GM23338 (cell line): ENCODE measurements around the gene MAP3K14. TPM values are rescaled to one million over a fixed set of nuclear protein-coding genes. Genes with fewer than 3 reads are reported as not detected.

Source experiments
- ATAC-seq: fragments of 200-7000 bp; cut with Tn5 transposase; 3 replicates; pipeline ENCODE4 v1.9.1; 2020
- DNase-seq: peaks from one replicate; pipeline ENCODE4 v3.0.0-alpha.2; 2015; ENCODE audit warnings: low spot score
- H2AFZ ChIP-seq: fragments of 200-600 bp; sonication (generic); 2 replicates; pipeline ENCODE4 v1.8.0; 2016; ENCODE audit warnings: antibody characterized with exemption, mild to moderate bottlenecking, moderate library complexity
- H3F3A ChIP-seq: fragments of 200-600 bp; sonication (generic); replicated peaks from 2 replicates; pipeline ENCODE4 v1.8.0; 2017; ENCODE audit warnings: antibody characterized with exemption, mixed run types, low read depth
- H3K27ac ChIP-seq: fragments of 200-600 bp; sonication (generic); 2 replicates; pipeline ENCODE4 v1.6.1; 2016; ENCODE audit warnings: low read depth
- H3K27me3 ChIP-seq: fragments of 200-600 bp; sonication (generic); 2 replicates; pipeline ENCODE4 v1.8.0; 2016; ENCODE audit warnings: mild to moderate bottlenecking, mixed run types, moderate library complexity; ENCODE audit not compliant: insufficient read depth
- H3K36me3 ChIP-seq: fragments of 200-600 bp; sonication (generic); 2 replicates; pipeline ENCODE4 v1.8.0; 2016; ENCODE audit warnings: mild to moderate bottlenecking; ENCODE audit not compliant: insufficient read depth
- H3K4me1 ChIP-seq: fragments of 200-600 bp; sonication (generic); 2 replicates; pipeline ENCODE4 v1.8.0; 2016; ENCODE audit warnings: mild to moderate bottlenecking, moderate library complexity; ENCODE audit not compliant: insufficient read depth
- H3K4me2 ChIP-seq: fragments of 200-600 bp; sonication (generic); 2 replicates; pipeline ENCODE4 v1.7.1; 2017; ENCODE audit warnings: mixed run types
- H3K4me3 ChIP-seq: fragments of 200-600 bp; sonication (generic); 2 replicates; pipeline ENCODE4 v1.6.1; 2016; ENCODE audit warnings: mixed run types
- H3K79me2 ChIP-seq: fragments of 200-600 bp; sonication (generic); replicated peaks from 2 replicates; pipeline ENCODE4 v1.8.0; 2017; ENCODE audit warnings: mild to moderate bottlenecking; ENCODE audit not compliant: insufficient read depth
- H3K9me2 ChIP-seq: fragments of 200-600 bp; sonication (generic); 2 replicates; pipeline ENCODE4 v1.8.0; 2017; ENCODE audit not compliant: insufficient read depth
- H4K20me1 ChIP-seq: fragments of 200-600 bp; sonication (generic); replicated peaks from 2 replicates; pipeline ENCODE4 v1.8.0; 2017; ENCODE audit warnings: mild to moderate bottlenecking; ENCODE audit not compliant: insufficient read depth
- H3K27ac Mint-ChIP-seq: 2 replicates; pipeline ENCODE4 v1.8.0; 2020; ENCODE audit warnings: inconsistent platforms, mild to moderate bottlenecking, moderate library complexity, mixed read lengths
- H3K27me3 Mint-ChIP-seq: 3 replicates; pipeline ENCODE4 v1.8.0; 2022; ENCODE audit warnings: low read depth, mild to moderate bottlenecking, moderate library complexity, mixed read lengths, inconsistent platforms; ENCODE audit not compliant: insufficient read depth, poor library complexity
- H3K36me3 Mint-ChIP-seq: 3 replicates; pipeline ENCODE4 v1.8.0; 2021; ENCODE audit warnings: low read depth, mild to moderate bottlenecking, inconsistent platforms, moderate library complexity, mixed read lengths
- H3K4me1 Mint-ChIP-seq: 3 replicates; pipeline ENCODE4 v1.8.0; 2020; ENCODE audit warnings: mild to moderate bottlenecking, inconsistent platforms, mixed read lengths
- H3K4me3 Mint-ChIP-seq: 3 replicates; pipeline ENCODE4 v1.8.0; 2021; ENCODE audit warnings: moderate library complexity, mild to moderate bottlenecking, inconsistent platforms, mixed read lengths
- H3K9me3 Mint-ChIP-seq: 3 replicates; pipeline ENCODE4 v1.8.0; 2020; ENCODE audit warnings: moderate library complexity, mild to moderate bottlenecking, inconsistent platforms, mixed read lengths
- CREB1 ChIP-seq: fragments of 250-450 bp; sonication (Bioruptor Pico); IDR thresholded peaks from 2 replicates; pipeline ENCODE4 v1.5.0; 2020; ENCODE audit warnings: low read depth, mild to moderate bottlenecking, moderate library complexity
- EZH2 ChIP-seq: fragments of 200-600 bp; sonication (generic); IDR thresholded peaks from one replicate; pipeline ENCODE4 v1.8.0; 2017; ENCODE audit warnings: antibody characterized with exemption, mild to moderate bottlenecking, low read depth; ENCODE audit not compliant: unreplicated experiment
- EZH2phosphoT487 ChIP-seq: fragments of 200-600 bp; sonication (generic); IDR thresholded peaks from one replicate; pipeline ENCODE4 v1.8.1; 2018; ENCODE audit warnings: antibody characterized with exemption; ENCODE audit not compliant: unreplicated experiment
- JUNB ChIP-seq: IDR thresholded peaks from one replicate; pipeline ENCODE4 v1.6.1; 2016; ENCODE audit warnings: antibody characterized with exemption; ENCODE audit not compliant: unreplicated experiment
- POLR2AphosphoS5 ChIP-seq: IDR thresholded peaks from 2 replicates; pipeline ENCODE4 v1.6.1; 2016; ENCODE audit warnings: antibody characterized with exemption, low read depth
- REST ChIP-seq: IDR thresholded peaks from one replicate; pipeline ENCODE4 v1.6.1; 2018; ENCODE audit warnings: antibody characterized with exemption; ENCODE audit not compliant: unreplicated experiment
- ZNF114 ChIP-seq: fragments of 250-450 bp; sonication (Bioruptor Pico); IDR thresholded peaks from 2 replicates; pipeline ENCODE4 v1.5.0; 2020; ENCODE audit warnings: mild to moderate bottlenecking, moderate library complexity
- ZNF331 ChIP-seq: fragments of 250-450 bp; sonication (Bioruptor Pico); IDR thresholded peaks from 2 replicates; pipeline ENCODE4 v1.5.0; 2020; ENCODE audit warnings: low read depth, mild to moderate bottlenecking, moderate library complexity
- ZNF462 ChIP-seq: fragments of 250-450 bp; sonication (Bioruptor Pico); IDR thresholded peaks from 2 replicates; pipeline ENCODE4 v1.5.0; 2020; ENCODE audit warnings: mild to moderate bottlenecking, moderate library complexity
- polyA plus RNA-seq: library from polyadenylated mRNA; unstranded; fragments of >200 nt; fragmentation: Nextera tagmentation; extraction: Ambion mirVana; gene quantifications from 2 replicates; pipeline ENCODE4 v1.2.1, GENCODE V29; 2016
- total RNA-seq: library from RNA; depleted of rRNA; stranded (reverse); fragments of >200 nt; shearing (Covaris generic); gene quantifications from 2 replicates; pipeline ENCODE4 v1.2.3, GENCODE V29; 2014

MAP3K14 gene
- total and polyA plus RNA-seq, 2 experiments from 2014 or later: 1.3 to 4.9 TPM

- Mint-ChIP-seq H3K27ac (no peak overlapping the region), H3K36me3 (no peaks in the 10 kb centered on the region), H3K27me3 (peaks cover 52% of the 10 kb centered on the region), H3K9me3 (no peaks in the 10 kb centered on the region; the same call in 2 of the 3 replicates), H3K4me3 (no peak overlapping the region; the same call in 2 of the 3 replicates), H3K4me1 (peaks cover 31% of the 10 kb centered on the region)
- TF ChIP-seq JUNB: no peak
- TF ChIP-seq POLR2AphosphoS5: no peak
- no peak for TF ChIP-seq ZNF462 (CRISPR knock-in tag)
- no peak for TF ChIP-seq ZNF331 (CRISPR knock-in tag)
- TF ChIP-seq ZNF114 (CRISPR knock-in tag): no peak
- TF ChIP-seq EZH2phosphoT487: no peak
- TF ChIP-seq CREB1 (CRISPR knock-in tag): no peak
- TF ChIP-seq EZH2: no peak
- no peak for TF ChIP-seq REST
- H3K9me2 ChIP-seq: no peaks in the 10 kb centered on the region
- peaks cover 18% of the 10 kb centered on the region; the same call in 1 of the 2 replicates for H3K4me1 ChIP-seq
- no peaks in the 10 kb centered on the region for H3K36me3 ChIP-seq
- peak overlapping the region; percentile 98; the same call in 1 of the 2 replicates for H2AFZ ChIP-seq
- DNase-seq (no peak), ATAC-seq (peak; percentile 6; the same call in 1 of the 3 replicates)
- H3F3A ChIP-seq: no peaks in the 10 kb centered on the region
- peak overlapping the region; percentile 85 for H3K4me3 ChIP-seq
- no peak overlapping the region for H3K27ac ChIP-seq
- peaks cover 46% of the 10 kb centered on the region for H3K27me3 ChIP-seq
- peak overlapping the region; percentile 99 for H3K4me2 ChIP-seq
- H4K20me1 ChIP-seq: no peaks in the 10 kb centered on the region
- H3K79me2 ChIP-seq: no peaks in the 10 kb centered on the region
Observed at GRCh38 chr17:45222014-45222288, 94.9 kb downstream of the MAP3K14 start.
